Subcutaneous abdominal adipose tissue (tissue), 5 donors: ENCODE data around the gene TDO2.

ENCODE experiments used
- H3K27ac ChIP-seq: one replicate; pipeline ENCODE4 v1.7.0; 2013; ENCODE audit warnings: low read depth, mild to moderate bottlenecking, inconsistent platforms, low read length, moderate library complexity
- H3K27me3 ChIP-seq, 5 donors: one replicate each; pipeline ENCODE4 v1.7.0; 2013; ENCODE audit warnings: low read length in 5 of 5, inconsistent platforms in 1 of 5; ENCODE audit not compliant: control insufficient read depth in 5 of 5, insufficient read depth in 4 of 5
- H3K36me3 ChIP-seq, 5 donors: one replicate each; pipeline ENCODE4 v1.7.0; 2013; ENCODE audit warnings: low read length in 5 of 5; ENCODE audit not compliant: control insufficient read depth in 5 of 5, insufficient read depth in 5 of 5
- H3K4me1 ChIP-seq, 5 donors: one replicate each; pipeline ENCODE4 v1.7.0; 2013; ENCODE audit warnings: low read length in 5 of 5, mild to moderate bottlenecking in 3 of 5, moderate library complexity in 1 of 5; ENCODE audit not compliant: control insufficient read depth in 5 of 5, insufficient read depth in 5 of 5
- H3K4me3 ChIP-seq, 5 donors: one replicate each; pipeline ENCODE4 v1.7.0; 2013; ENCODE audit warnings: low read length in 5 of 5, low read depth in 1 of 5
- H3K9ac ChIP-seq, 5 donors: one replicate each; pipeline ENCODE4 v1.7.0; 2013; ENCODE audit warnings: low read length in 5 of 5, mild to moderate bottlenecking in 4 of 5, moderate library complexity in 3 of 5
- H3K9me3 ChIP-seq, 5 donors: one replicate each; pipeline ENCODE4 v1.7.0; 2013; ENCODE audit warnings: low read length in 5 of 5; ENCODE audit not compliant: control insufficient read depth in 5 of 5
- donor health status: healthy.
- donor health status: healthy.
- donor health status: healthy.
- donor health status: healthy.
- donor health status: healthy.

The TDO2 gene

GRCh38 chr4:155904331-155904730 is 835 bp downstream of the TDO2 start:
- Histone ChIP-seq H3K4me1 (peaks cover 0 to 25% (median 11%) of the 10 kb centered on the region in 5 donors), H3K36me3 (no peaks in the 10 kb centered on the region), H3K9ac (no peak overlapping the region), H3K9me3 (no peaks in the 10 kb centered on the region), H3K4me3 (no peak overlapping the region), H3K27ac (no peak overlapping the region), H3K27me3 (no peaks in the 10 kb centered on the region)

- Histone ChIP-seq H3K4me1 (peaks cover 0 to 25% (median 11%) of the 10 kb centered on the region in 5 donors), H3K27ac (no peak overlapping the region), H3K9ac (no peak overlapping the region), H3K9me3 (no peaks in the 10 kb centered on the region), H3K36me3 (no peaks in the 10 kb centered on the region), H3K4me3 (no peak overlapping the region), H3K27me3 (no peaks in the 10 kb centered on the region)
Measured at GRCh38 chr4:155906554-155907247, 3.2 kb downstream of the TDO2 start.

GRCh38 chr4:155907556-155907955 is 4.1 kb downstream of the TDO2 start:
- Histone ChIP-seq H3K9ac (no peak overlapping the region), H3K27ac (no peak overlapping the region)

GRCh38 chr4:155908187-155909139 is 5.0 kb downstream of the TDO2 start:
- no peaks in the 10 kb centered on the region for H3K36me3 ChIP-seq
- no peaks in the 10 kb centered on the region for H3K27me3 ChIP-seq
- H3K4me1 ChIP-seq: peaks cover 0 to 20% (median 11%) of the 10 kb centered on the region in 5 donors
- no peaks in the 10 kb centered on the region for H3K9me3 ChIP-seq
- no peak overlapping the region for H3K27ac ChIP-seq
- H3K4me3 ChIP-seq: no peak overlapping the region
- no peak overlapping the region for H3K9ac ChIP-seq

More at GRCh38 chr4:155907556-155907955, 4.1 kb downstream of the TDO2 start:
- H3K9me3 ChIP-seq: no peaks in the 10 kb centered on the region
- H3K4me3 ChIP-seq: no peak overlapping the region
- no peaks in the 10 kb centered on the region for H3K36me3 ChIP-seq
- H3K27me3 ChIP-seq: no peaks in the 10 kb centered on the region
- peaks cover 0 to 25% (median 11%) of the 10 kb centered on the region in 5 donors for H3K4me1 ChIP-seq

GRCh38 chr4:155909615-155910226 is 6.2 kb downstream of the TDO2 start:
- Histone ChIP-seq H3K9ac (no peak overlapping the region), H3K36me3 (no peaks in the 10 kb centered on the region), H3K27ac (no peak overlapping the region), H3K4me3 (no peak overlapping the region), H3K4me1 (peaks cover 0 to 18% (median 11%) of the 10 kb centered on the region in 5 donors), H3K9me3 (no peaks in the 10 kb centered on the region), H3K27me3 (no peaks in the 10 kb centered on the region)

- peaks cover 0 to 15% (median 7%) of the 10 kb centered on the region in 5 donors for H3K4me1 ChIP-seq
- no peaks in the 10 kb centered on the region for H3K27me3 ChIP-seq
- no peaks in the 10 kb centered on the region for H3K36me3 ChIP-seq
- H3K27ac ChIP-seq: no peak overlapping the region
- H3K4me3 ChIP-seq: no peak overlapping the region
- no peak overlapping the region for H3K9ac ChIP-seq
- no peaks in the 10 kb centered on the region for H3K9me3 ChIP-seq
Measured at GRCh38 chr4:155911905-155912304, 8.4 kb downstream of the TDO2 start.

GRCh38 chr4:155914782-155915181 is 11.3 kb downstream of the TDO2 start:
- Histone ChIP-seq H3K27me3 (no peaks in the 10 kb centered on the region), H3K4me1 (no peaks in the 10 kb centered on the region), H3K4me3 (no peak overlapping the region), H3K9me3 (no peaks in the 10 kb centered on the region), H3K27ac (no peak overlapping the region), H3K9ac (no peak overlapping the region), H3K36me3 (no peaks in the 10 kb centered on the region)

- Histone ChIP-seq H3K27ac (no peak overlapping the region), H3K9ac (no peak overlapping the region), H3K9me3 (no peaks in the 10 kb centered on the region), H3K4me1 (no peaks in the 10 kb centered on the region), H3K4me3 (no peak overlapping the region), H3K36me3 (peaks cover 3 to 16% (median 13%) of the 10 kb centered on the region in 5 donors), H3K27me3 (no peaks in the 10 kb centered on the region)
Measured at GRCh38 chr4:155921597-155921996, 18.1 kb downstream of the TDO2 start.

GRCh38 chr4:155924637-155925036 is 21.1 kb downstream of the TDO2 start:
- Histone ChIP-seq H3K27me3 (no peaks in the 10 kb centered on the region), H3K4me3 (no peak overlapping the region), H3K9ac (no peak overlapping the region), H3K4me1 (no peaks in the 10 kb centered on the region), H3K36me3 (peaks cover 8 to 26% (median 24%) of the 10 kb centered on the region in 5 donors), H3K9me3 (peaks cover 0 to 3% (median 0%) of the 10 kb centered on the region in 5 donors), H3K27ac (no peak overlapping the region)
